Stimulated activated CD4-positive, alpha-beta T cell treated with anti-CD3 and anti-CD28 coated beads, Interleukin-1b, Interleukin-23, amount 100 ng/mL, for 1 hour (primary cell): ENCODE measurements around the gene TCF7L1.

Experiments used
- DNase-seq, 2 donors: peaks; one replicate each; pipeline ENCODE4 v3.0.0-alpha.2; 2020; ENCODE audit warnings: low read depth in 2 of 2

The TCF7L1 gene

DNA sequence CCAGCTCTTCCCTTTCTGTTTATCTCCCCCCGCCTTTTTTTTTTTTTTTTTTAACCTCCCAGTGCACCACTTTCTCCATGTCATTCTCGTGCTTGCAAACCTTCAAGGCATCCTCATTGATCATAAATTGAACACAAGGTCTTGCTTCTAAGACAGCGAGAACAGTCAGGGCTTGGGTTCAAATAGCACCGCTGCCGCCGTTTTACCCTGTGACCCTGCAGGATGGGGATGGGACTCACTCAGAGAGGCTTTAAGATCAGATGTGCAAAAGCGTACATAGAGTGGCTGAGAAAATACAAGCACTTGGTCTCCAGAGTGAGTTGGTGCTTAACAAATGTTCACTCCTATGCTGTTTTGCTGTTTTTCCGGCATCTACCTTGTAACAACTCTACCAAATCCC lies 93.6 kb downstream of the TCF7L1 start:
- no peak for DNase-seq

DNA sequence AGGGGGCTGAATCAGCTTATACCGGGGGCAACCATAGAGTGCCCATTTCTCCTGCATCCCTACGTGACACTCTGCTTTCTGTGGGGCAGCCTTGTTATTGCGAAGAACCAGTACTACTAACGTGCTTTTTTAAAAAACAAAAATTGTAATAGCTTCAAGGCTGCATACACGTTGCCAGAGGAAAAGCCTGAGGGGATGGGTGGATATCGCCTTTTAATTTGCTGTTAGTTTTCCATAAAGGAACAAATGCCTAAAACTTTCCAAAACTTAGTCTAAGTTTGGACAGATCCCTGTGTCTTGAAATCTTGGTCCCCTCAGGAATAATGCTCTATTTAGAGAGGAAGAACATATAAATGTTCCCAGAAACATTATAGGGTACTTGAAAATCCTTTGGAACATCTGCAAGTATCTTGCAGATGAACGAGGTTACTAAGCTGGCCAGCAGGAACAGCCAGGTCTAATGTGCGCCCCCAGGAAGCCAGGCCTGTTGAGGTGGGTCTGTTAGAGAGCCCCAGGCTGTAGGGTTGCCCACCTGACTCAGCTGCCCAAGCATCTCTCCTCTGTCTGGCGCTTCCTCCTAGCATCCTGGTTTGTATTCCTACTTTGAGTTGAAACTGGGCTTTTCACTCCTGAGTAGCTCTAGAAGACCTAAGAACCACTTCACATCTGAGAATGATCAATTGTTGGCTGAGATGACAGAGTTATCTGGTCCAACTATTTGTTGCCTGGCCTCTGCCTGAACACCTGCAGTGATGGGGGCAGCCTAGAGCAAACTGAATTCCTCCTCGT lies 97.7 kb downstream of the TCF7L1 start:
- DNase-seq = no peak

DNA sequence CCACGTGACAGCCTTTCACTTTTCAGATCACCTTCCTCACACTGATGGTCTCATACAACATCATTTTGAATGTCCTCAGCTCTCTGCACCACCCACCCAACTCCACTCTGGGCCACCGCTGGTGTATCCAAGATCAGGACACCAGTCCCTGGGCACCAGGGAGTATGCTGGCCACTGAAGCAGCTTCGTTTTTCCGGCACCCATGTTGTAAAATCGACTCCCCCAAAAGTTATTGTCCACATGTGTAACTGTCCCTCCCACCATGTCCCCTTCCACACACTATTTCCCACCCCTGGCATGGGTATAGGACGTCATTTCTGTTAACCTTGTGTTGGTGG lies 98.2 kb downstream of the TCF7L1 start:
- DNase-seq = no peak

DNA sequence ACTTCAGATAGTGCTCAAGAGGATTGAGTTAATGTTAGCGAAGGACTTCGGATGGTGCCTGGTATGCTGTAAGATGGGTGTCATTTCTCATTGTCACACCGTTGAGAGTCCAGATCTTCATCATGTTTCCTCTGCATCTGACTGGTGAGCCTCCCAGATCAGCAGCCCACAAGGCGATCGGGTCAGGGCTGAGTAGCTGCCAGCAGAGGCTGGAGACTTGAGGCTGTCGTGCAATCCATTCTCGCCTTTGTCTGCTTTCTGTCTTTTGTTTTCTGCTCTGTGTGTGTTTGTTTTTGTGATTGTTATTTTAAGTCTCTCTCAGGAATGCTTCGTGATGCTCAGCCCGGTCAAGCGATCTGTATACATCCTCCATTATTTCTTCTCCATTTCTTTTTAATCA lies 98.8 kb downstream of the TCF7L1 start:
- DNase-seq = no peak

DNA sequence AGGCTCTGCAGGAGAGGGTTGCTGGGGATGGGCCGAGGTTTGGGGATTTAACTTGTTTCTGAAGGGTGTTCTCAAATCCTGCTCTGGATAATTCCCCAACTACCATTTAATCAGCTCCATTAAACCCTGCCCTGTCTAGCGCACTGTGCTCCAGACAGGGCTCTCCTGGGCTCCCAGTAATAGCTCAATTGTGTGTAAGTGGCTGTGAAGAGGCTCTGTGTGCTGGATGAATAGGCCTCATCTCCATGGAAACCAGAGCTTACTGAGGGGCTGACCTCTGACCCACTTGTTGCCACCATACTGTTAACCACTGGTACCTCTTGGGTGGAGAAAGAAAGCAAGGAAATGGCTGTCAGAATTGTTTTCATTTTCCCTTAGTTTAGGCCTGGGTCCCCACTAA lies 101.7 kb downstream of the TCF7L1 start:
- DNase-seq = no peak

DNA sequence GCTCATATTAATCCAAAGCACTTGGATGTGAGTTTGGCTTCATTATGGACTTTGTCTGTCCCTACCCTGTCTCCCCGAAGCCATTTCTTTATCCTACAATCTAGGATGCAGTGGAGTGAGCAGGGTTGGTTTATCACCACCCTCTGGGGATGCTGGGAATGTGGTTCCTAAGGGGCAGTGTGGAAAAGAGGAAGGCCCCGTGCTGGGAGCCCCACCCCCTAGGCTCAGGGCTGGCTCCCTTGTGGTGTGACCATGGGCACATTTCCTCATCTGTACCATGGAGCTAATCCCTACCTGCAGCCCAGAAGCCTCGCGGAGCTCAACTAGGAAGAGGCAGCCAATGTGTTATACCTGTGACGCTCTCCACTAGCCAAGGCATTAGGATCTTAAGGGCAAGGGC lies 102.1 kb downstream of the TCF7L1 start:
- DNase-seq = no peak

DNA sequence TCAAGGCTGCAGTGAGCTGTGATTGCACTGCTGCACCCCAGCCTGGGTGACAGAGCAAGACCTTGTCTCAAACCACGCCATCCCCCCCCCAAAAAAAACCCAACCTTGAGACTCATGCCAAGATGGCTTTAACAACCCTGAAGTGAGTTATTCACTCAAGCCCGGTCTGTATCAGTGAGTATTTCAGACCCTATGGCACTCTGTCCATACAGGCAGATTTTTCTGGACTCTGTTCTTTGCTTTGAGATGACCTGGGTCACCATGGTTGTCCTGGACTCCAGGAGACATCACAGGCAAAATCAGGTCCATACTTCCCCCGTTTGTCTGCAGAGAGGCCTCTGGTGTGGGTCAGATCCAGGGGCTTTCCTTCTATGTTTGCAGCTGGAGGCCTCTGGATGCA lies 102.9 kb downstream of the TCF7L1 start:
- no peak for DNase-seq

DNA sequence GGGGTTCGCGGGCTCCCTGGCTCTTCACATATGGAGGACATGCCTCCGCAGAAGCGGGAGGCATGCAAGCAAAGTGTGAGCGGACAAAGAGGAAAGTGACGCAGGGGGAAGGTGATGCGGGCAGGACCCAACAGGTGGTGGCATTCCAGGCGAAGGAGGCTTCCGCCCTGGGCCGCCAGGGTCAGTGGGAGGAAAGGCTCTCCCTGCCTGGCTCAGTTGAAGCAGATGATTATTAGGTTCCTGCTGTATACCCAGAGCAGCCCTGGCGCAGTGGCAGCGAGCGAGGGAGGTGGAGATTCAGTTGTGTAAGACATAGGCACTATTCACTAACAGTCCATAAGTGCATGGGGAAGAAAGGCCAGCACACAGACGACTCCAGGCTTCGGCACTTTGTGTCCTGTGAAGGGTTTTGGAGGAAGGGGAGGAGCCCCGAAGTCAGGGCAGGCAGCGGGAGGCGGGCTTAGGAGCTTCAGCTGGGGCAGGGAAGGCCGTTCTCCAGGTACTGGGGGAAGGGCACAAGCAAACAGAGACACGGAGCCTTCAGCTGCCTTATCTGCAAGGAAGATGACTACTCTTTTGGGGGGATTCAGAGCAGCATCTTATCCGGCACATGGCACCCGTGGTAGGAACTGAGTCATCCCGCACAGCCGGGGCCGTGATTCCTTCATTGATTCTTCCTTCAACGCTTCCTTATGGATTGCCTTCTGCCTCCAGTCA lies 104.8 kb downstream of the TCF7L1 start:
- DNase-seq = no peak

DNA sequence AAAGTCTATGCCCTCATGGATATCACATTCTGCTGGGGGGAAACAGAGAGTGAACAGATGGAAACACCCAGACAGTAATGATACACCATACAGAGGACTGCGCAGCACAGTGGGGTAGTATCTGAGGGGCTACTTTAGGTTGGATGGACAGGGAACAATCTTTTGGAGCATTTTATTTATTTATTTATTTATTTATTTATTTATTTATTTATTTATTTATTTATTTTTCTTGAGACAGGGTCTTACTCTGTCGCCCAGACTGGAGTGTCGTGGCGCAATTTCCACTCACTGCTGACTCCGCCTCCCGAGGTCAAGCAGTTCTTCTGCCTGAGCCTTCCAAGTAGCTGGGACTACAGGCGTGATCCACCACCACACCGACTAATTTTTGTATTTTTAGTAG lies 105.4 kb downstream of the TCF7L1 start:
- DNase-seq = no peak

DNA sequence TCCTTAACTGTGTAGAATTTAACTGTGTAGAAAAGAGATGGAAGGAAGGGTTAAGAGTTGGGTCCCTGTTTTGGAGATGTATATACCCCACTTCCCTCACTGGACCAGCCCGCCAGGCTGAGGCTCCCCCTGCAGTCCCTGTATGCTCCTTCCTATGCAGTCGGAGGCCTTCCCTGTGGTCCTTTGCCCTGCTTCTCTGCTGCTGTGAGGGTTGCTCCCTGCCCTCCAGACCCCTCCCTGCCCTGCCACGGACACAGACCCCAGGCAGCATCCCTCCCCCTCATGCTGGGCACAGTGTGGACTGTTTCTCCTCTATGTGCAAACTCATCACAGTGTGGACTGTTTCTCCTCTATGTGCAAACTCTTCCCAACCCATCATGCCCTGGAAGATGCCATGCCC lies 105.9 kb downstream of the TCF7L1 start:
- no peak for DNase-seq

DNA sequence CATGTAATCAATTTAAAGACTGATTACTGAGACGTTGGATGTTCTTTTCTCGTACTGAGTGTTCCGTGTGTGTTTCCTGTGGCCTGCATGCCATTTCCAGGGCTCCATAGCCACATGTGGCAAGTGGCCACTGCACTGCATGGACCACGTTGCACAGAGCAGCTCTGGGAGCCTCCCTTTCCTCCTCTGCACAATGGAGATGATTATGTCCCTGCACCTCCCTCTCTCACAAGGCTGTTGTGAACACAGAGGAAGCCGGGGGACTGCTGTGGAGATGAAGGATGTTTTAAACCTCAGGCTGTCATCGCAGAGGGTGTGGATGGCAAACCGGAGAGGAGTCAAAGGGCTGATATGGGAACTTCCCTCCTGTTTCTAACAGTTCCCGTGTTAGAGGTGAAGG lies 106.9 kb downstream of the TCF7L1 start:
- no peak for DNase-seq

DNA sequence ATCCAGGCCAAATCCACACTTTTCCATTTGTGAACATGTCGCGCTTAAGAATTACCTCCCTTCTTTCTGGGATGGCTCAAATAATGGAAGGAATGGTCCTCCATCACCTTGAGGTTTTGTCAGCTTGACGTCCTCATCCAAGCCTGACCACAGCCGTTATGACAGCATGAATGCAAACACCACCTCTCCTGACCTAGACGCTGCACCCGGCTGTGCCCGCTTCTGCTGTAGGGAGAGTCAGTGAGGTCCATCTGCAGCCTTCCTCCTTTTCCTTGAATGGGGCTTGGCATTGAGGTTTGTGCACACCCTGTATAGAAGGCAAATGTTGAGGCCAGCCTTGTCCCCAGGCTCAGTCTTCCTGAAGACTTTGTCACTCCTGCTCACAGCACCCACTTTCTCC lies 109.1 kb downstream of the TCF7L1 start:
- no peak for DNase-seq

DNA sequence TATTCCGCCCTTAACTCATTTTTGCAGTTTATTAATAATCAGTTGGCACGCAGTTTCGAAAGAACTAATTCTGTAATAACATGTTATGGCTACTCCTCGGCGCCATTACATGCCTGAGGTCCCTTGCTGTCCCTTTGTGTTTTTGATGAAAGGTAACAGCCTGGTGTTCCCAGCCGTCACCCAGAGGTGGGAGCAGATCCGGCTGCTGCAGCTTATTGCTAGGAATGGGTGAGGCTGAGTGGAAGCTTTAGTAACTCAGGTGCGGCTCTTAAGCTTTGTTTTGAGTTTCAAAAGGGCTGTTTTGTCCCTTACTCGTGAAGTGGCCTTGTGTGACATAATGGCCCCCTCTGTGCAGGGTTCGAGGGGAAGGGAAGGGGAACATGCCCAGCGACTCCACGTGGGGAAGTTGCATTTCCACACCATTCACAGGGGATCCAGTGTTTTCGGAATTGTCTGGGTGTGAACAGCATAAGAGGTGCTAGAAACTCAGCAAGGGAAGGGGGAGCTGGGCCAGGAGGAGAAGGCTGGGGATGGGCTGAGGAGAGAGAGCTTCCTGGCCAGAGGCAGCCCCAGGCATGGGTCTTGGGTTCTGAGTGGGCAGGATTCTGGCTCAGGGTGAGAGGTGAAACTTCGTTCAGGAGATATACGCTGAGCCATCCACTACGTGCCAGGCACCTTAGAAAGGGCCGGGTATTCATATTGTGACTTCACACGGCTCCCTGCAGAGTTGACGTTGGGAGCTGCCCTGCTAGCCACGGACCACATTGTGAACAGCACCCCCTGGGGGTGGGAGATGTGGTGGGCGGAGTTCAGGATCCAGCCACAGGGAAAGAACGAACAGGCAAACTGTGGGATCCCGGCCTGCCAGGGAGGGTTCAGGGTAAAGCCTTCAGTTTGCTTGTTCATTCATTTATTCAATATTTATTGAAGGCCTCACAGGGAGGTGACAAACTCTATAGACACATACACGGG lies 110.2 kb downstream of the TCF7L1 start:
- DNase-seq = no peak

DNA sequence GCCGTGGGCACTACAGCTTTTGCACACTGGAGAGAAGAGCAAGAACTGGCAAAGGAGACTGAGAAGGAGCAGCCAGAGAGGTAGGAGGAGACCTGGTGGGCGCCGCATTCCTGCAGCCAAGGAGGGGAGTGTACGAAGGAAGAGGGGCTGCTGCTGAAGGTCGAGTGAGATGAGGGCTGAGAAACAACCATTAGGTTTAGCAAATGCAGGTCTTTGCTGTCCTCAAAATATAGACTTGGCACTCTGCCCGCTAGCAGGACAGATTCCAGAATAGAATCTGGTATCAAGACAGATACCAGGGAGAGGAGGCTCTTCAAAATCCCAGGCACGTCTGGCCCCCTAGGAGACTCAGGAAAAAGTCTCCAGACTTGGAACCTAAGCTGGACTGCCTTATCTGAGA lies 111.6 kb downstream of the TCF7L1 start:
- DNase-seq = no peak

DNA sequence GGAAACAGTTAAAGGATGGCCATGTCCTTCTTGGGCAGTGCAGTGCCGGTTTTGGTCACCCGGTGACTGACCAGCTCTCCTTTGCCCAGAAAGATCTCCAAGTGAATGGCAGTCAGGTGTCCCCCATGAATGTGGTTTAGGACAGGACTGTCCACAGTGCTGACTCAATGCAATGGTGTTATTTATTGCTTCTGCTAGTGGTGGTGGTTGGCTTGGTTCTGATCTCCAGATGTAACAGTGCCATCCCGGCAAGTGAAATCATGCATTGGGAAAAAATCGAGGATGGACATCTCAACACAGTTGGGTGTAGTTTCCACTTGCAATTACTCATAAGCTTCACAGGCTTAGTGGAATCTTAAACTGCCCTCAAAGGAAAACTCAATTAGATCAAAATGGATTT lies 112.7 kb downstream of the TCF7L1 start:
- no peak for DNase-seq

DNA sequence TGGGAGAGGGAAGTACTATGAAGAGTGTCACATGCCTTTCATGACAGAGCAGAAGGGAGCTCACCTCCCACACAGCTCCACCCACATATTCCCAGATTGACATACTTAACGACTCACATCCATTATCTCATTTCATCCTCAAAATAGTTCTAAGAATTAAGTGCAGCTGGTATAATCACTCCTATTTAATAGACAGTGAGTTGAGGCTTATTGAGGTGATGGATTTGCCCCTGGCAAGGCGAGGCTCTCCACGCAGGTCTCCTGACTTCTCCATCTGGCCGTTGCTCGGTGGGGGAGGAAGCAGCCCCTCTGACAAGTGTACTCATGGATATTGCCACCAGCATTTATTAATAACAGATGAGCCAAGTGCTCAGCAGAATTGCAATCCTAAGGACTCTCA lies 113.2 kb downstream of the TCF7L1 start:
- no peak for DNase-seq

DNA sequence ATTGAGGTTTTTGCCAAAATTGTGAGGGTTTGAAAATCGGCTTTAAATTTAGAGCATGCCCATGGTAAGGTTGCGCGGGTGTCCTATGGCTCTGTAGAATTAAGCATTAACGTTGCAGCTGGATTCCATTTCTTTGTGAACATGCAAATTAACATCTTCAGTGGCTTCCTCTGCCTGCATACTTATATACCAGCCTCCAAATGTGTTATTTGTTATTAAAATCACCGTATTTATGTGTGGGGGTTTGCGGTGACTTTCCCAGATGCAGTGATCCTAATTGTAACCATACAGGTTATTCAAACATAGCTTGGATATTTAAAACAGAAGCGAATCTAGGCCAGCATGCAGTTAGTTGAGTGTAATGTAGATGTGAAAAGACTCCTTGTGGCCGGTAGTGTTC lies 114.4 kb downstream of the TCF7L1 start:
- DNase-seq = no peak

DNA sequence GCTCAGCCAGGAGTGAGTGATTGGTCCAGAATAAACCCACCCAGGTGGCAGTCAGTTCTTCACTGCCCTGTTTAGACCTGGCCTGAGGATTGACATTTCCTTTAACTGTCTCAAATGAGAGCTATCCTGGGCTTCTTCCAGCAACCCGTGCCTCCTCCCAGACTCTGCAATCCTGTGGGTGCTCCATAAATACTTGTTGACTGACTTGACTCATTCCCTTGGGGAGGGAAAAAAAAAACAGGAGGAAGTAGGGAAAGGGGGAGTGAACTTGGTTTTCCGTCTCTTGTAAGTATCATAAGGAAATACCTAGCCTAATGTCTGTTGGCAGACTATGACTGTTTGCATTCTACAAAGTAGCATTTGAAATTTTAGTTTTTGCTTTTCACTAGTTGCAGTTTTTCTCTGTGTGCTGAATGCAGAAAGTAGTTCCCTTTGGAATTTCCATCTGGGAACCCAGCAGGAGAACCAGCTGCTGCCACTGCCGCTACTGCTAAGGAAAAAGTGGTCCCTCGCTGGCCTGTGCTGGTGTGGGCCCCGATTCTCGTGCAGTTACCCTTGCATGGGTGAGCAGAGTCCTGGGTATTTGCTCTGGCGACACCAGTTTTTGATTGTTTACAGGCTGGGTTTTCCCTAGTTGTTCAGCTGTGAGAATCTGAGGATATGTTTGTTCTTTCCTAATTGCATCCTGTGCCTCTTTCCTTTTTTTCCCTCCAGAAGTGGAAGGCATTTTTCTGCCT lies 115.7 kb downstream of the TCF7L1 start:
- no peak for DNase-seq

DNA sequence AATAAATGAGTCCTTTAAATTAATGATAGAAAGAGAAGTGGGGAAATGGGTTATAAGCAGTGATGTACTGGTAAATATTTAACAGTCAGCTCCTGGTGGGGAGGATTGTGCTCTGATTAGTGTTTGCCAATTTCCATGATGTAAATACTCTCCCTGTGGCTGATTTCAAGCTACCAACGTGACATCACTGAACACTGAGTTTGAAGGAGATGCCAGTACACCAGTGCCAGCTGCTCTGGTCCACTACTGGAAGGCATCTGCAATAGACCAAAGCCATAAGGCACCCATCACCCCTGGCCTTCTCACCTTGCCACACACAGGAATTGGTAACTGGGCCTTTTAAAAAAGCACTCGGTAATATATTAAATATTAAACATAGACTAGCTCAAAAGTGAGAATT lies 116.9 kb downstream of the TCF7L1 start:
- DNase-seq = no peak

DNA sequence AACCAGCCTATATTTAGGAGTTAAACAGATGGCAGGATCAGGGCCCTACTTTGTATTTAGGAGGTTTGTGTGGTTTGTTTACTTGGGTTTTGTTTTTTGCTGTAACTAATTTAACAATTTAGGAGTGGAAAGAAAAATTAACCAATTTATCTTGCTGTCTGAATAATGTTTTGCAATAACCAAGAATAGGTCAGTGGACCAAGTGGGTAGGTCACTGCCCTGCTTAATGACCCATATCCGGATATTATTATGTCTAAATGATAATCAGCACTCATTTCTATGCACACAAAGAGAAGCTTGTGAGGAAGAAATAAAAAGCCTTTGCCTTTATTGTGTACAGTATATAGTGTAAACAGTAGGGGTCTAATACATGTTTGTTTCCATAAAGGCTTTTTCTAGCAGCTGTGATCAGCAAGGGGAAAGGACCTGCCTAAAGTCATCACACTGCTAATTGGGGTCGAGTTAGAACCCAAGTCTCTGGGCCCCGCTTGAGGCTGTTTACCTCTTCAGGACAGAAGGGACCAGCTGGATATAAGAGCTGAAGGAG lies 118.0 kb downstream of the TCF7L1 start:
- no peak for DNase-seq

DNA sequence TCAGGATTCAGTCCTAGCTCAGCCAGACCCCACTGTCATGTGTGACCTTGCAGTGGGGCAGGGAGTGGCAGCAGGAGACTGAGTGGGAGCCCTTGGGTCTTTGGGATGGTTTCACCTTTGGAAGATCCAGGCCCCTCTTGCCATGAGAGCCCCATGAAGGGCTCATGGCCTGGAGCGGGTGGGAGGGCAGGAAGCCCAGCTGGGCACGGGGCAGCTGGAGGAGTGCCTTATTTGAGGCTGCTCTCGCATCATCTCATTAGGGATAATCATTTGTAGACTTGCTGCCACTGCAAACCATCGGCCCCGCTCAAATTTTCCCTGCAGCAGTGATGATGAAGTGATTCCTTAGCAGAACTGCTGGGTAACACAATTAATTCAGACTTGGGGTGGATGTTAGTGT lies 120.7 kb downstream of the TCF7L1 start:
- DNase-seq = no peak
